Testis (tissue), 2 donors: ENCODE measurements around the gene E2F7.

Source experiments
- CTCF ChIP-seq, 3 experiments: fragments of 450-650 bp in 2 of 3; fragments of 200-600 bp in 1 of 3; sonication (generic) in 1 of 3; IDR thresholded peaks; one replicate each; pipeline ENCODE4 v1.5.1; 2016 to 2019; ENCODE audit warnings: antibody characterized with exemption in 3 of 3, mild to moderate bottlenecking in 2 of 3, moderate library complexity in 1 of 3
- POLR2A ChIP-seq: fragments of 450-650 bp; IDR thresholded peaks from one replicate; pipeline ENCODE4 v1.6.1; 2017; ENCODE audit warnings: antibody characterized with exemption, mild to moderate bottlenecking, moderate library complexity

DNA sequence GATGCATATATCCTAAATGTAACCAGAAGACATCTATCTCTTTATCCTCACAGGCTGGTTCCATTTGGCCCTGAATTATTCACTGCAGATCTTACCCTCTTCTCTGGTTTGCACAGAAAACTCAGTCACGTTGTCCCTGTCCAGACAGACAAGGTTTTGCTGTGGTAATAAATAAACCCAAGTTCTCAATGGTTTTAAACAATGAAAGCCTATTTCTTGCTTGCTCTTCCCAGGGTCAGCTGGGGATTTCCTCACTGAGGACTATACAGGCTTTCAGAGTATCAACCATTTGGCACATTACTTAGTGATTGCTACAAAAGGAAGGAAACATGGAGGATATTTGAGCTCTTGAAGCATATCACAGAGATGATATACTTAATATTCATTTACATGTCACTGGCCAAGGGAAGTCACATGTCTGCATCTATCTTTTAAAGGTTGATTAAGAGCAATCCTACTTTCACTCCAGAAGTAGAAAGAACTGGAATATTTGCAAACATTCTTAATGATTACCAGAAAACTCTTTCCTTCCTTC, 24.4 kb upstream of the E2F7 start:
- no peak for TF ChIP-seq CTCF (IDR thresholded peaks at IDR 0.05)
- TF ChIP-seq POLR2A = no peak
